Skeletal muscle satellite cell (primary cell): ENCODE results near the gene ZNF576.
A peak's percentile ranks its signal among the peaks of the same experiment; 100 is the strongest.
"Not testable (repeated sequence)": the region's sequence is repeated elsewhere in the genome, so short reads cannot be mapped to it uniquely, and the experiment has no call there.

ENCODE experiments used
- H3K27me3 ChIP-seq: 2 replicates; pipeline ENCODE4 v1.7.0; 2013; ENCODE audit warnings: low read length; ENCODE audit not compliant: control insufficient read depth, insufficient read depth
- H3K36me3 ChIP-seq: 2 replicates; pipeline ENCODE4 v1.7.0; 2013; ENCODE audit warnings: mild to moderate bottlenecking, control low read depth, low read length; ENCODE audit not compliant: insufficient read depth
- H3K4me1 ChIP-seq: 2 replicates; pipeline ENCODE4 v1.7.0; 2013; ENCODE audit warnings: low read length; ENCODE audit not compliant: control insufficient read depth, insufficient read depth
- H3K4me2 ChIP-seq: 2 replicates; pipeline ENCODE4 v1.7.0; 2013; ENCODE audit warnings: mild to moderate bottlenecking, low read length
- H3K4me3 ChIP-seq: 2 replicates; pipeline ENCODE4 v1.7.0; 2013; ENCODE audit warnings: low read length
- H3K9ac ChIP-seq: 2 replicates; pipeline ENCODE4 v1.7.0; 2013; ENCODE audit warnings: mild to moderate bottlenecking, low read depth, low read length, moderate library complexity
- H3K9me3 ChIP-seq: replicated peaks from 2 replicates; pipeline ENCODE4 v1.7.0; 2013; ENCODE audit warnings: mild to moderate bottlenecking, control low read depth, low read length

ZNF576 gene

GRCh38 chr19:43594081-43594697 is 2.2 kb upstream of the ZNF576 start:
- H3K4me1 ChIP-seq, result peaks cover 25% of the 10 kb centered on the region
- H3K9ac ChIP-seq, result peak overlapping the region; percentile 91
- peaks cover 50% of the 10 kb centered on the region for H3K36me3 ChIP-seq
- peak overlapping the region; percentile 94 for H3K4me3 ChIP-seq
- H3K9me3 ChIP-seq, result no peaks in the 10 kb centered on the region
- H3K27me3 ChIP-seq, result no peaks in the 10 kb centered on the region
- H3K4me2 ChIP-seq, result peak overlapping the region; percentile 100

- no peaks in the 10 kb centered on the region for H3K27me3 ChIP-seq
- H3K4me2 ChIP-seq, result peak overlapping the region; percentile 100
- peaks cover 56% of the 10 kb centered on the region for H3K36me3 ChIP-seq
- H3K4me3 ChIP-seq, result peak overlapping the region; percentile 94
- H3K4me1 ChIP-seq, result peaks cover 25% of the 10 kb centered on the region
- H3K9ac ChIP-seq, result peak overlapping the region; percentile 91
- H3K9me3 ChIP-seq, result no peaks in the 10 kb centered on the region
Observed at GRCh38 chr19:43594710-43595604, 1.4 kb upstream of the ZNF576 start.

GRCh38 chr19:43595605-43595998 is 793 bp upstream of the ZNF576 start:
- H3K4me1 ChIP-seq, result peaks cover 25% of the 10 kb centered on the region
- H3K9me3 ChIP-seq, result no peaks in the 10 kb centered on the region
- H3K27me3 ChIP-seq, result no peaks in the 10 kb centered on the region
- peaks cover 50% of the 10 kb centered on the region for H3K36me3 ChIP-seq
- peak overlapping the region; percentile 94 for H3K4me3 ChIP-seq
- peak overlapping the region; percentile 91 for H3K9ac ChIP-seq
- peak overlapping the region; percentile 100 for H3K4me2 ChIP-seq

GRCh38 chr19:43596842-43597461 is 557 bp downstream of the ZNF576 start:
- H3K4me3 ChIP-seq, result peak overlapping the region; percentile 88
- peaks cover 25% of the 10 kb centered on the region for H3K4me1 ChIP-seq
- H3K9me3 ChIP-seq, result no peaks in the 10 kb centered on the region
- H3K27me3 ChIP-seq, result no peaks in the 10 kb centered on the region
- peaks cover 43% of the 10 kb centered on the region for H3K36me3 ChIP-seq
- peak overlapping the region; percentile 97 for H3K4me2 ChIP-seq
- H3K9ac ChIP-seq, result peak overlapping the region; percentile 94

GRCh38 chr19:43597876-43598275 is 1.5 kb downstream of the ZNF576 start:
- H3K4me1 ChIP-seq, result peaks cover 25% of the 10 kb centered on the region
- peaks cover 38% of the 10 kb centered on the region for H3K36me3 ChIP-seq
- H3K4me3 ChIP-seq, result peak overlapping the region; percentile 88
- no peaks in the 10 kb centered on the region for H3K9me3 ChIP-seq
- H3K4me2 ChIP-seq, result peak overlapping the region; percentile 97
- no peaks in the 10 kb centered on the region for H3K27me3 ChIP-seq
- H3K9ac ChIP-seq, result peak overlapping the region; percentile 94

- Histone ChIP-seq H3K36me3 (peaks cover 34% of the 10 kb centered on the region), H3K4me3 (no peak overlapping the region)
Observed at GRCh38 chr19:43598445-43599240, 2.2 kb downstream of the ZNF576 start.

GRCh38 chr19:43599635-43600295 is 3.4 kb downstream of the ZNF576 start:
- Histone ChIP-seq H3K4me3 (no peak overlapping the region), H3K4me2 (no peak overlapping the region), H3K4me1 (peaks cover 15% of the 10 kb centered on the region), H3K27me3 (no peaks in the 10 kb centered on the region), H3K36me3 (peaks cover 24% of the 10 kb centered on the region), H3K9me3 (no peaks in the 10 kb centered on the region), H3K9ac (no peak overlapping the region)

More at GRCh38 chr19:43598445-43599240, 2.2 kb downstream of the ZNF576 start:
- Histone ChIP-seq H3K4me2 (peak overlapping the region; percentile 97), H3K4me1 (peaks cover 25% of the 10 kb centered on the region), H3K9me3 (no peaks in the 10 kb centered on the region), H3K9ac (peak overlapping the region; percentile 94), H3K27me3 (no peaks in the 10 kb centered on the region)

- peaks cover 24% of the 10 kb centered on the region for H3K36me3 ChIP-seq
- H3K4me2 ChIP-seq, H3K9ac ChIP-seq, H3K4me3 ChIP-seq, H3K27me3 ChIP-seq, H3K9me3 ChIP-seq: not testable (repeated sequence)
- peaks cover 15% of the 10 kb centered on the region for H3K4me1 ChIP-seq
Observed at GRCh38 chr19:43600326-43600725, 3.9 kb downstream of the ZNF576 start.

- Histone ChIP-seq H3K36me3 (peaks cover 18% of the 10 kb centered on the region), H3K4me3 (no peak overlapping the region), H3K9ac (no peak overlapping the region), H3K9me3 (no peaks in the 10 kb centered on the region), H3K4me2 (no peak overlapping the region), H3K4me1 (no peaks in the 10 kb centered on the region), H3K27me3 (no peaks in the 10 kb centered on the region)
Observed at GRCh38 chr19:43605875-43606568, 9.6 kb downstream of the ZNF576 start.

GRCh38 chr19:43606569-43607229 is 10.3 kb downstream of the ZNF576 start:
- no peaks in the 10 kb centered on the region for H3K27me3 ChIP-seq
- no peaks in the 10 kb centered on the region for H3K9me3 ChIP-seq
- H3K4me1 ChIP-seq, result no peaks in the 10 kb centered on the region
- no peak overlapping the region for H3K4me2 ChIP-seq
- no peak overlapping the region for H3K4me3 ChIP-seq
- peaks cover 20% of the 10 kb centered on the region for H3K36me3 ChIP-seq
- H3K9ac ChIP-seq, result no peak overlapping the region
